WTC11 (cell line): ENCODE measurements around the gene PACSIN1. TPM values are rescaled to one million over a fixed set of nuclear protein-coding genes. Genes with fewer than 3 reads are reported as not detected.

ENCODE experiments used
- ATAC-seq: fragments of 200-7000 bp; cut with Tn5 transposase; 2 replicates; pipeline ENCODE4 v1.10.0; 2021; ENCODE audit warnings: mild to moderate bottlenecking, moderate library complexity
- CTCF ChIA-PET: fragments of 300-600 bp; sonication (Branson Sonifier 250); formaldehyde crosslinking; loops from one replicate; lab custom pipeline; 2021; ENCODE audit warnings: antibody characterized with exemption; lab: Charles Lee
- POLR2A ChIA-PET: fragments of 350-600 bp; sonication (Branson Sonifier 250); formaldehyde crosslinking; loops from one replicate; lab custom pipeline; 2021; ENCODE audit warnings: antibody characterized with exemption; lab: Charles Lee
- DNase-seq: peaks from one replicate; pipeline ENCODE4 v3.0.0; 2021; ENCODE audit warnings: low spot score
- H3K27ac Mint-ChIP-seq: 2 replicates; pipeline ENCODE4 v1.8.0; 2021; ENCODE audit warnings: mixed read lengths
- H3K27me3 Mint-ChIP-seq: 2 replicates; pipeline ENCODE4 v1.8.0; 2021; ENCODE audit warnings: low read depth, mild to moderate bottlenecking, moderate library complexity, mixed read lengths
- H3K36me3 Mint-ChIP-seq: 2 replicates; pipeline ENCODE4 v1.8.0; 2021; ENCODE audit warnings: mixed read lengths
- H3K4me1 Mint-ChIP-seq: 2 replicates; pipeline ENCODE4 v1.8.0; 2022; ENCODE audit warnings: mixed read lengths
- H3K4me3 Mint-ChIP-seq: 2 replicates; pipeline ENCODE4 v1.8.0; 2021; ENCODE audit warnings: mild to moderate bottlenecking, moderate library complexity, mixed read lengths
- H3K9me3 Mint-ChIP-seq: 2 replicates; pipeline ENCODE4 v1.8.0; 2021; ENCODE audit warnings: mixed read lengths
- CREB1 ChIP-seq: sonication (generic); formaldehyde crosslinking; IDR thresholded peaks from 2 replicates; pipeline ENCODE4 v1.8.0; 2023; ENCODE audit warnings: mild to moderate bottlenecking, missing genetic modification reagents
- ETV6 ChIP-seq: sonication (generic); formaldehyde crosslinking; IDR thresholded peaks from 2 replicates; pipeline ENCODE4 v1.8.1; 2022; ENCODE audit warnings: mild to moderate bottlenecking, missing genetic modification reagents
- GABPB1 ChIP-seq: sonication (generic); formaldehyde crosslinking; IDR thresholded peaks from 2 replicates; pipeline ENCODE4 v1.8.1; 2023; ENCODE audit warnings: mild to moderate bottlenecking, missing genetic modification reagents
- GTF2I ChIP-seq: fragments of 250-450 bp; sonication (Bioruptor Pico); conservative IDR thresholded peaks from 2 replicates; pipeline ENCODE4 v1.4.0; 2021; ENCODE audit warnings: mild to moderate bottlenecking
- HMGA2 ChIP-seq: fragments of 250-450 bp; sonication (Bioruptor Pico); IDR thresholded peaks from 2 replicates; pipeline ENCODE4 v1.4.0; 2021; ENCODE audit warnings: mild to moderate bottlenecking, moderate library complexity
- KAT7 ChIP-seq: sonication (generic); formaldehyde crosslinking; IDR thresholded peaks from 2 replicates; pipeline ENCODE4 v1.8.1; 2023; ENCODE audit warnings: missing genetic modification reagents, mild to moderate bottlenecking, borderline replicate concordance
- NFATC4 ChIP-seq: fragments of 250-450 bp; sonication (Bioruptor Pico); IDR thresholded peaks from 2 replicates; pipeline ENCODE4 v1.9.0; 2021; ENCODE audit warnings: mild to moderate bottlenecking
- NFE2L1 ChIP-seq: sonication (generic); formaldehyde crosslinking; IDR thresholded peaks from 2 replicates; pipeline ENCODE4 v1.8.1; 2023; ENCODE audit warnings: missing genetic modification reagents
- PRRX2 ChIP-seq: fragments of 250-450 bp; sonication (Bioruptor Pico); IDR thresholded peaks from 2 replicates; pipeline ENCODE4 v1.8.0; 2021; ENCODE audit warnings: mild to moderate bottlenecking
- SMAD4 ChIP-seq: sonication (generic); formaldehyde crosslinking; IDR thresholded peaks from 2 replicates; pipeline ENCODE4 v1.8.0; 2022; ENCODE audit warnings: mild to moderate bottlenecking, missing genetic modification reagents
- SP1 ChIP-seq: sonication (generic); formaldehyde crosslinking; conservative IDR thresholded peaks from 2 replicates; pipeline ENCODE4 v1.8.1; 2022; ENCODE audit warnings: missing genetic modification reagents
- TEAD4 ChIP-seq: sonication (generic); formaldehyde crosslinking; IDR thresholded peaks from 2 replicates; pipeline ENCODE4 v1.8.0; 2022; ENCODE audit warnings: mild to moderate bottlenecking, missing genetic modification reagents
- ZNF121 ChIP-seq: sonication (generic); formaldehyde crosslinking; IDR thresholded peaks from 2 replicates; pipeline ENCODE4 v1.8.0; 2023; ENCODE audit warnings: missing genetic modification reagents
- ZNF317 ChIP-seq: sonication (generic); formaldehyde crosslinking; IDR thresholded peaks from 2 replicates; pipeline ENCODE4 v1.8.1; 2023; ENCODE audit warnings: low read depth, mild to moderate bottlenecking, moderate library complexity, missing genetic modification reagents, borderline replicate concordance
- ZNF396 ChIP-seq: fragments of 250-450 bp; sonication (Bioruptor Pico); IDR thresholded peaks from 2 replicates; pipeline ENCODE4 v1.8.0; 2021; ENCODE audit warnings: mild to moderate bottlenecking, moderate library complexity, borderline replicate concordance
- total RNA-seq: library from RNA; stranded (reverse); gene quantifications from 3 replicates; pipeline ENCODE4 v1.2.3, GENCODE V29; 2021
- TF ChIP-seq, protein P1 (sequence below): sonication (generic); formaldehyde crosslinking; IDR thresholded peaks from 2 replicates; pipeline ENCODE4 v1.8.1; 2022; ENCODE audit warnings: low read depth, missing genetic modification reagents, borderline replicate concordance
- TF ChIP-seq, protein P2 (sequence below): sonication (generic); formaldehyde crosslinking; conservative IDR thresholded peaks from 2 replicates; pipeline ENCODE4 v1.8.1; 2023; ENCODE audit warnings: mild to moderate bottlenecking, low read depth, missing genetic modification reagents, moderate library complexity
- TF ChIP-seq, protein P3 (sequence below): fragments of 250-450 bp; sonication (Bioruptor Pico); IDR thresholded peaks from 2 replicates; pipeline ENCODE4 v1.8.0; 2021; ENCODE audit warnings: mild to moderate bottlenecking

PACSIN1 gene
- total RNA-seq, 1 experiment from 2014 or later: 12.6 TPM

DNA sequence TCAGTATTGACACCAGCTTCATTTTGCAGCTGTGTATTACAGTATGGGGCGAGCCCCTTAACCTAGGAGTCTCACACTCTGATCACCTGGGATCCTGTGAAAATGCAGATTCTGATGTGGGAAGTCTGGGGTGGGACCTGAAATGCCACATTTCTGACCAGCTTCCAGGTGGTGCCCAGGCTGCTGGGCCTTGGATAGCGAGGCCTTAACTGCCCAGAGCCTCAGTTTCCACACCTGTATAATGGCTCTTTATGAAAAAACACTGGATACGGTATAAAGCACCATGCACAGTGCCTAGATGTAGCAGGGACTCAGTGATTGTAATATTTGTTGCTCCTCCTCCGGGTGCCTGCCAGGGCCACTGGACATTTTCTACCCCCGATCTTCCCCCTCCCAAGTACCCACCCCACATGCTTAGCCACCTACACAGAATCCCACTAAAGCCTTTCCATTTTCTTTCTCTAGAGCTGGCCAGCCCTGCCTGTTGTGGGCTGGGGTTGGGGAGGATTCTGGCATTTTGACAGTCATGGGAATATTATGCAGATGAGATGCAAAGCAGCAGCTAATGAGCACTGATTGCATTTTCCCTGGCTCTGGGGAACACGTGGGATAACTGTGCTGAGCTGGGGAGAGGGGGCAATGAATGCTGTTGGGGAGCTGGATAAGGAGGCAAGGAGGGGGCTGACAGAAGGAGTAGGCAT, 45.5 kb downstream of the PACSIN1 start:
- TF ChIP-seq CREB1 (no peak), ETV6 (CRISPR knock-in tag) (no peak), GTF2I (CRISPR knock-in tag) (no peak), TEAD4 (CRISPR knock-in tag) (no peak), HMGA2 (CRISPR knock-in tag) (no peak), NFE2L1 (CRISPR knock-in tag) (no peak), ZNF396 (CRISPR knock-in tag) (no peak), ZNF317 (no peak), KAT7 (CRISPR knock-in tag) (no peak)
- TF ChIP-seq, protein P1, sequence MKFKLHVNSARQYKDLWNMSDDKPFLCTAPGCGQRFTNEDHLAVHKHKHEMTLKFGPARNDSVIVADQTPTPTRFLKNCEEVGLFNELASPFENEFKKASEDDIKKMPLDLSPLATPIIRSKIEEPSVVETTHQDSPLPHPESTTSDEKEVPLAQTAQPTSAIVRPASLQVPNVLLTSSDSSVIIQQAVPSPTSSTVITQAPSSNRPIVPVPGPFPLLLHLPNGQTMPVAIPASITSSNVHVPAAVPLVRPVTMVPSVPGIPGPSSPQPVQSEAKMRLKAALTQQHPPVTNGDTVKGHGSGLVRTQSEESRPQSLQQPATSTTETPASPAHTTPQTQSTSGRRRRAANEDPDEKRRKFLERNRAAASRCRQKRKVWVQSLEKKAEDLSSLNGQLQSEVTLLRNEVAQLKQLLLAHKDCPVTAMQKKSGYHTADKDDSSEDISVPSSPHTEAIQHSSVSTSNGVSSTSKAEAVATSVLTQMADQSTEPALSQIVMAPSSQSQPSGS: no peak
- H3K4me3 Mint-ChIP-seq: no peak overlapping the region
- H3K36me3 Mint-ChIP-seq: no peaks in the 10 kb centered on the region
- ChIA-PET POLR2A (no interaction called here), CTCF (interaction anchor here (0.9 kb wide), 1 partner anchor 98 kb away, joined by 3 read pairs; no protein-coding TSS in a partner anchor)
- no peak for ATAC-seq
- H3K27ac Mint-ChIP-seq: no peak overlapping the region
- H3K27me3 Mint-ChIP-seq: peaks cover 3% of the 10 kb centered on the region
- H3K9me3 Mint-ChIP-seq: peaks cover 14% of the 10 kb centered on the region; the same call in 1 of the 2 replicates
- peaks cover 35% of the 10 kb centered on the region for H3K4me1 Mint-ChIP-seq
- no peak for DNase-seq

DNA sequence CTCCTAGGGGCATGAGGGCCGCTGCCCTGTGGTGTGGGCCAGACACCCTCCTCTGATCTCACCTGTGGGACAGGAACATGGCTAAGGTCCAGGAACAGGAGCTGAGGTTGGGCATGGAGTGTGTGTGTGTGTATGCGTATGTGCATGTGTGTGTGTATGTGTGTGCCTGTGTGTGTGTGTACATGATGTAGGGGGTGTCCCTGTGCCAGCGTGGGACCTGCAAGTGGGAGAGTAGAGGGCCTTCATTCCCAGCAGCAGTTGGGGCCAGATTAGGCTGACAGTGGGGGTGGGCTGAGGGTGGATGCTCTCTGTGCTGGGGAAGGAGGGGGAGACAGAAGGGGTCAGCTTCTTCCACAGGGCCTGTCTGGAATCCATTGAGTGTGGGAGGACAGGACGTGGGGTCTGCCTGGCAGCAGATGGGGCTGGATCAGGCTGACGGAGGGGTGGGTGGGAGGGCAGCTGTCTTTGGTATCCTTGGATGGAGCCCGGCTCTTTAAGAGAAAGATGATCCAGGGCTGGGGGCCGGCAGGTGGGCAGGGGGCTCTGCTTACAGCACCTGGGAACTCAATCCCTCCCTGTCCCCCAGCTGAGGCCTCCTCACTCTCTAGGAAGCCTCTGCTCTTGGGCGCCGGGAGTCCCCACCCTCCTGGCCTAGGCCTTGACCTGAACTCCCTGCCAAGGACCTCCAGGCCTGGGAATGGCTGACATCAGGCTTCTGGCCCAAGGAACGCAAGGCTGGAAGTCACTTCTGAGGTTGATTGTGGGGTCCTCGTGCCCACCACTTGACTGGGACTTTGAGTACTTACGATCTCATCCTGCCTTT, 46.2 kb downstream of the PACSIN1 start:
- H3K36me3 Mint-ChIP-seq: no peaks in the 10 kb centered on the region
- TF ChIP-seq NFATC4 (no peak), ZNF121 (CRISPR knock-in tag) (no peak), PRRX2 (no peak), CREB1 (no peak), GABPB1 (CRISPR knock-in tag) (no peak), HMGA2 (CRISPR knock-in tag) (no peak), SMAD4 (CRISPR knock-in tag) (no peak), SP1 (CRISPR knock-in tag) (no peak)
- TF ChIP-seq, protein P2, sequence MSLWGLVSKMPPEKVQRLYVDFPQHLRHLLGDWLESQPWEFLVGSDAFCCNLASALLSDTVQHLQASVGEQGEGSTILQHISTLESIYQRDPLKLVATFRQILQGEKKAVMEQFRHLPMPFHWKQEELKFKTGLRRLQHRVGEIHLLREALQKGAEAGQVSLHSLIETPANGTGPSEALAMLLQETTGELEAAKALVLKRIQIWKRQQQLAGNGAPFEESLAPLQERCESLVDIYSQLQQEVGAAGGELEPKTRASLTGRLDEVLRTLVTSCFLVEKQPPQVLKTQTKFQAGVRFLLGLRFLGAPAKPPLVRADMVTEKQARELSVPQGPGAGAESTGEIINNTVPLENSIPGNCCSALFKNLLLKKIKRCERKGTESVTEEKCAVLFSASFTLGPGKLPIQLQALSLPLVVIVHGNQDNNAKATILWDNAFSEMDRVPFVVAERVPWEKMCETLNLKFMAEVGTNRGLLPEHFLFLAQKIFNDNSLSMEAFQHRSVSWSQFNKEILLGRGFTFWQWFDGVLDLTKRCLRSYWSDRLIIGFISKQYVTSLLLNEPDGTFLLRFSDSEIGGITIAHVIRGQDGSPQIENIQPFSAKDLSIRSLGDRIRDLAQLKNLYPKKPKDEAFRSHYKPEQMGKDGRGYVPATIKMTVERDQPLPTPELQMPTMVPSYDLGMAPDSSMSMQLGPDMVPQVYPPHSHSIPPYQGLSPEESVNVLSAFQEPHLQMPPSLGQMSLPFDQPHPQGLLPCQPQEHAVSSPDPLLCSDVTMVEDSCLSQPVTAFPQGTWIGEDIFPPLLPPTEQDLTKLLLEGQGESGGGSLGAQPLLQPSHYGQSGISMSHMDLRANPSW (CRISPR knock-in tag): no peak
- TF ChIP-seq, protein P3, sequence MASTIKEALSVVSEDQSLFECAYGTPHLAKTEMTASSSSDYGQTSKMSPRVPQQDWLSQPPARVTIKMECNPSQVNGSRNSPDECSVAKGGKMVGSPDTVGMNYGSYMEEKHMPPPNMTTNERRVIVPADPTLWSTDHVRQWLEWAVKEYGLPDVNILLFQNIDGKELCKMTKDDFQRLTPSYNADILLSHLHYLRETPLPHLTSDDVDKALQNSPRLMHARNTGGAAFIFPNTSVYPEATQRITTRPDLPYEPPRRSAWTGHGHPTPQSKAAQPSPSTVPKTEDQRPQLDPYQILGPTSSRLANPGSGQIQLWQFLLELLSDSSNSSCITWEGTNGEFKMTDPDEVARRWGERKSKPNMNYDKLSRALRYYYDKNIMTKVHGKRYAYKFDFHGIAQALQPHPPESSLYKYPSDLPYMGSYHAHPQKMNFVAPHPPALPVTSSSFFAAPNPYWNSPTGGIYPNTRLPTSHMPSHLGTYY (CRISPR knock-in tag): no peak
- TF ChIP-seq, all 79 proteins: peak for 0
- ATAC-seq (no peak), DNase-seq (no peak)
- CTCF ChIA-PET: interaction anchor here (0.9 to 3.0 kb wide), 3 partner anchors 15 to 97 kb away, joined by 3 to 11 read pairs (median 6); no protein-coding TSS in a partner anchor
- POLR2A ChIA-PET: interaction anchor here (0.5 kb wide), 1 partner anchor 961 kb away, joined by 3 read pairs; no protein-coding TSS in a partner anchor
- Mint-ChIP-seq H3K4me3 (no peak overlapping the region), H3K27ac (no peak overlapping the region), H3K9me3 (peaks cover 14% of the 10 kb centered on the region; the same call in 1 of the 2 replicates), H3K4me1 (peaks cover 30% of the 10 kb centered on the region), H3K27me3 (peaks cover 3% of the 10 kb centered on the region)
